ENCODE data around the gene PLS3. TPM values are rescaled to one million over a fixed set of nuclear protein-coding genes. Genes with fewer than 3 reads are reported as not detected.
"Not testable (repeated sequence)": the region's sequence is repeated elsewhere in the genome, so short reads cannot be mapped to it uniquely, and the experiment has no call there.

The PLS3 gene
- total and polyA plus RNA-seq, 2 of the 13 experiments (the other 11 are each of a cell fraction or from before 2014, with no cell fraction given) = 55.7 to 99.9 TPM

GRCh38 chrX:115642895-115643530, 82.0 kb downstream of the PLS3 start (continued):
- TF ChIP-seq MTERF4 (CRISPR knock-in tag; IDR thresholded peaks at IDR 0.05) (no peak), ZFP90 (CRISPR knock-in tag; IDR thresholded peaks at IDR 0.05; ENCODE audit: borderline replicate concordance) (no peak), HDAC6 (IDR thresholded peaks at IDR 0.05; ENCODE audit: low read depth, low read length) (no peak), ZNF883 (CRISPR knock-in tag; IDR thresholded peaks at IDR 0.05; ENCODE audit: not compliant biosample characterization) (no peak), ATF2 (CRISPR knock-in tag; IDR thresholded peaks at IDR 0.05) (no peak), HNRNPK (IDR thresholded peaks at IDR 0.05; ENCODE audit: low read depth, low read length, poor library complexity, severe bottlenecking) (no peak), SMC3 (IDR thresholded peaks at IDR 0.05; ENCODE audit: low read length) (peak; percentile 32; the same call in 1 of the 2 replicates)

GRCh38 chrX:115644397-115644796, 83.4 kb downstream of the PLS3 start:
- POLR2A ChIA-PET; H4K20me1 ChIP-seq (ENCODE audit: insufficient read depth, low read length); ATAC-seq; H3K4me3 ChIP-seq (replicated peaks in 1 of 3; ENCODE audit: insufficient read depth in 1 of 3, low read depth in 2 of 3, low read length in 3 of 3); H3K4me2 ChIP-seq (ENCODE audit: low read depth, low read length); FAIRE-seq; CTCF ChIA-PET (ENCODE audit: low intra/inter-chr PET ratio, low total read pairs); H3K27ac ChIP-seq (ENCODE audit: extremely low read length, insufficient read depth, low read length); H3K27me3 ChIP-seq (ENCODE audit: control insufficient read depth in 1 of 2, insufficient read depth in 2 of 2, low read length in 2 of 2); H3K36me3 ChIP-seq (replicated peaks in 1 of 2; ENCODE audit: control insufficient read depth in 1 of 2, insufficient read depth in 2 of 2, low read length in 2 of 2); H3K4me1 ChIP-seq (ENCODE audit: insufficient read depth, low read length); H2AFZ ChIP-seq (ENCODE audit: low read length); intact Hi-C loops (cut with micrococcal nuclease; ENCODE audit: unreplicated experiment); BruUV-seq (replicated peaks); DNase-seq (ENCODE audit: low spot score); H3K9ac ChIP-seq (ENCODE audit: insufficient read depth, low read depth, low read length); H3K9me3 ChIP-seq (ENCODE audit: low read length); H3K79me2 ChIP-seq (ENCODE audit: insufficient read depth, low read length): not testable (repeated sequence)
- 99% methylated on average over 5 of the region's 5 CpGs for WGBS (ENCODE audit: low lambda C conversion rate)
- in situ Hi-C loops (cut with HindIII; ENCODE audit: extremely low pct_ligation_motif_present, low pct_unique_long_range_greater_than_20kb) = loop anchor here (10.0 kb wide), 1 partner anchor 310 kb away; no protein-coding TSS in a partner anchor
